Measurements from ENCODE around the gene TTC13.
A peak's percentile ranks its signal among the peaks of the same experiment; 100 is the strongest.

- TF ChIP-seq CTCF (IDR thresholded peaks at IDR 0.05), result peak in 2 of 6 experiments; percentile 6 to 28
- TF ChIP-seq POLR2A (IDR thresholded peaks at IDR 0.05), result no peak
These were observed 41.5 kb upstream of the TTC13 start for GRCh38 chr1:231020139-231020601.
